Urinary bladder (tissue), 4 donors: ENCODE results near the gene SIX3. TPM values are rescaled to one million over a fixed set of nuclear protein-coding genes. Genes with fewer than 3 reads are reported as not detected.

Experiments used
- DNase-seq: peaks from one replicate; pipeline ENCODE4 v3.0.0-alpha.2; 2015; ENCODE audit errors: extremely low spot score
- H3K27ac ChIP-seq: one replicate; pipeline ENCODE4 v1.5.1; 2013; ENCODE audit warnings: low read depth, mild to moderate bottlenecking, moderate library complexity
- H3K36me3 ChIP-seq: one replicate; pipeline ENCODE4 v1.6.1; 2013; ENCODE audit warnings: mild to moderate bottlenecking, moderate library complexity; ENCODE audit not compliant: insufficient read depth
- H3K4me1 ChIP-seq: one replicate; pipeline ENCODE4 v1.6.1; 2013; ENCODE audit warnings: mild to moderate bottlenecking, moderate library complexity; ENCODE audit not compliant: insufficient read depth
- H3K4me3 ChIP-seq: one replicate; pipeline ENCODE4 v1.5.1; 2013; ENCODE audit warnings: low read depth, low read length
- WGBS: extraction: QIAGEN DNeasy Blood & Tissue Kit; methylation state at CpG from one replicate; pipeline ENCODE4 v1.1.7; 2013; 5-methylcytosine and 5-hydroxymethylcytosine counted together
- polyA plus RNA-seq: library from polyadenylated mRNA; stranded (reverse); fragments of 200-250 nt; gene quantifications from one replicate; pipeline ENCODE4 v1.2.3, GENCODE V29; 2013
- small RNA-seq: library from RNA; depleted of rRNA; stranded (forward); fragments of <200 nt; gene quantifications from one replicate; pipeline ENCODE3, GENCODE V24; 2014
- total RNA-seq: library from RNA; depleted of rRNA; stranded (reverse); fragments of >200 nt; gene quantifications from one replicate; pipeline ENCODE4 v1.2.3, GENCODE V29; 2014
- donor health status: healthy with polysubstance abuse.
- donor health status: healthy.

Gene SIX3
- total and polyA plus RNA-seq, 2 donors, result not detected

- no peak overlapping the region for H3K4me3 ChIP-seq
- 83% methylated on average over 9 of the region's 9 CpGs for WGBS
- no peak overlapping the region for H3K27ac ChIP-seq
- H3K4me1 ChIP-seq, result no peaks in the 10 kb centered on the region
- no peak for DNase-seq
- H3K36me3 ChIP-seq, result no peaks in the 10 kb centered on the region
Observed at GRCh38 chr2:44983836-44984604, 42.5 kb downstream of the SIX3 start.

DNA sequence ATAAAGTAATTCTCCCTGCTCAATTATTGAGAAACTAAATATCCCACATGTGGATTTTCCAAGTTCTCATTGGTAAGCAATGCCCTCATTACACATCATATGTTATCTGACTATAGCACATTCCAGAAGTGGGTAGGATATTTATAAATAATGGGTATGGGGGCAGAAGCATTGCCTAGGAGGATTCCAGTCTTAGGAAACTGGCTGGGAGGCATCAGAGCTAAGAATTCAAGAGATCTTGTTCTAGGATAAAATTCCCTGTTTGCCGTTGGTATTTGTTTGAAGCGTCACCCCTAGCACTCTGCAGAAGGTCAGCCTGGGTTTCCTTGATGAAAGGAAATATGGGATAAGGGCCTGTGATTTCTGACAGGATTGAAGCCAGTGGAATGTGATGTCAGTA is 47.7 kb downstream of the SIX3 start:
- no peak for DNase-seq
- no peaks in the 10 kb centered on the region for H3K36me3 ChIP-seq
- H3K4me1 ChIP-seq, result no peaks in the 10 kb centered on the region
- no peak overlapping the region for H3K4me3 ChIP-seq
- H3K27ac ChIP-seq, result no peak overlapping the region
- WGBS, result 67% methylated on average over 2 of the region's 2 CpGs

DNA sequence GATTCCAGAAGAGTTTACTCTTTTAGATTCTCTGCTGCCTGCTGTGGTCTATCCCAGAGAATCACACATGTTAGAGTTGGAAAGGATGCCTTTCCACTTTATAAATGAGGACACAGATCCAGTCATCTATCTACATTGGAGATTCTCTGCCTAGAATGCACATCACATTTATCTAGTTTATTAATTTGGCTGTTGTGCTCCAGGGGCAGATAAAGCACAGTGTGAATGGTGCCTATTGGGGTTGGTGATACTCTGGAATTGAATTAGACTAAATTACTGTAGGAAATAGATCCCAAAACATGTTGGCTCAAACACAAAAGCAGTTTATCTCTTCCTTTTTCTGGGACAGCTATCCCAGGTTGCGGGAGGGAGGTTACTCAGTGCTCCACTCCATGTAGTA is 52.9 kb downstream of the SIX3 start:
- no peak for DNase-seq
- H3K4me3 ChIP-seq, result no peak overlapping the region
- H3K27ac ChIP-seq, result no peak overlapping the region
- 88% methylated on average over 1 of the region's 1 CpG for WGBS
- H3K36me3 ChIP-seq, result no peaks in the 10 kb centered on the region
- no peaks in the 10 kb centered on the region for H3K4me1 ChIP-seq

Small RNA genes within 50 kb of the gene (small RNA-seq; reads per million reads assigned to genes)
- not detected for gene RF02246
- gene RF02247, result not detected
- gene RF02248, result not detected
- not detected for gene RF02250
- not detected for gene RF02251
- gene RF02252, result not detected

Other genes starting within 250 kb of the SIX3 start
- gene SIX2, start 67.8 kb downstream of the SIX3 start, total RNA-seq, result 2.7 TPM
- gene SIX2, start 67.8 kb downstream of the SIX3 start, polyA plus RNA-seq, result 1.7 TPM